HG03432 (cell line): Measurements from ENCODE around the gene ASH1L.
A peak's percentile ranks its signal among the peaks of the same experiment; 100 is the strongest.
"Not testable (repeated sequence)": the region's sequence is repeated elsewhere in the genome, so short reads cannot be mapped to it uniquely, and the experiment has no call there.

Source experiments
- ATAC-seq: cut with Tn5 transposase; IDR thresholded peaks from one replicate; pipeline ENCODE4 v1.9.1; 2021; ENCODE audit warnings: mild to moderate bottlenecking, moderate library complexity; ENCODE audit not compliant: unreplicated experiment

Gene ASH1L

GRCh38 chr1:155334962-155335361, 227.6 kb downstream of the ASH1L start:
- no peak for ATAC-seq

- ATAC-seq = no peak
Observed at GRCh38 chr1:155329980-155330598, 232.5 kb downstream of the ASH1L start.

- ATAC-seq = not testable (repeated sequence)
Observed at GRCh38 chr1:155328856-155329255, 233.7 kb downstream of the ASH1L start.

- no peak for ATAC-seq
Observed at GRCh38 chr1:155327981-155328380, 234.6 kb downstream of the ASH1L start.

GRCh38 chr1:155326631-155327037, 236.0 kb downstream of the ASH1L start:
- no peak for ATAC-seq

GRCh38 chr1:155326020-155326526, 236.5 kb downstream of the ASH1L start:
- no peak for ATAC-seq

GRCh38 chr1:155325603-155325893, 237.1 kb downstream of the ASH1L start:
- ATAC-seq = no peak

- no peak for ATAC-seq
Observed at GRCh38 chr1:155324717-155325602, 237.6 kb downstream of the ASH1L start.

GRCh38 chr1:155324037-155324716, 238.4 kb downstream of the ASH1L start:
- ATAC-seq = peak; percentile 61

- peak; percentile 52 for ATAC-seq
Observed at GRCh38 chr1:155323729-155324036, 238.9 kb downstream of the ASH1L start.

GRCh38 chr1:155322953-155323728, 239.5 kb downstream of the ASH1L start:
- peak; percentile 44 for ATAC-seq

- no peak for ATAC-seq
Observed at GRCh38 chr1:155322571-155322952, 240.0 kb downstream of the ASH1L start.

GRCh38 chr1:155321639-155322503, 240.7 kb downstream of the ASH1L start:
- ATAC-seq = no peak

- ATAC-seq = no peak
Observed at GRCh38 chr1:155320661-155321617, 241.7 kb downstream of the ASH1L start, which contains the start of gene RUSC1. Gene RUSC1, plus strand, starts transcription at chr1:155320894. Its CDS starts 880 bp downstream, at chr1:155321774.

GRCh38 chr1:155320252-155320651, 242.4 kb downstream of the ASH1L start:
- no peak for ATAC-seq

GRCh38 chr1:155319536-155319935, 243.1 kb downstream of the ASH1L start:
- no peak for ATAC-seq

GRCh38 chr1:155318082-155318481, 244.5 kb downstream of the ASH1L start:
- no peak for ATAC-seq

- no peak for ATAC-seq
Observed at GRCh38 chr1:155316922-155317321, 245.7 kb downstream of the ASH1L start.

- ATAC-seq = no peak
Observed at GRCh38 chr1:155313261-155313660, 249.3 kb downstream of the ASH1L start.
